ENCODE results near the gene MAP3K21. TPM values are rescaled to one million over a fixed set of nuclear protein-coding genes. Genes with fewer than 3 reads are reported as not detected.

The MAP3K21 gene
- polyA plus RNA-seq, 1 donor from 2014 or later: 3.7 TPM

GRCh38 chr1:233282582-233282886 lies 45.0 kb upstream of the MAP3K21 start:
- no peak overlapping the region for H3K9ac ChIP-seq (ENCODE audit: low read length)
- H3K36me3 ChIP-seq (ENCODE audit: insufficient read depth, low read length): no peaks in the 10 kb centered on the region
- H2AFZ ChIP-seq (ENCODE audit: low read depth, low read length): no peak overlapping the region
- TF ChIP-seq TAF1 (IDR thresholded peaks at IDR 0.05; ENCODE audit: low read depth): no peak
- TF ChIP-seq MXI1 (conservative IDR thresholded peaks at IDR 0.05; ENCODE audit: poor library complexity, severe bottlenecking): no peak
- no peak for TF ChIP-seq EP300 (conservative IDR thresholded peaks at IDR 0.05; ENCODE audit: poor library complexity, severe bottlenecking)
- TF ChIP-seq, protein P1, sequence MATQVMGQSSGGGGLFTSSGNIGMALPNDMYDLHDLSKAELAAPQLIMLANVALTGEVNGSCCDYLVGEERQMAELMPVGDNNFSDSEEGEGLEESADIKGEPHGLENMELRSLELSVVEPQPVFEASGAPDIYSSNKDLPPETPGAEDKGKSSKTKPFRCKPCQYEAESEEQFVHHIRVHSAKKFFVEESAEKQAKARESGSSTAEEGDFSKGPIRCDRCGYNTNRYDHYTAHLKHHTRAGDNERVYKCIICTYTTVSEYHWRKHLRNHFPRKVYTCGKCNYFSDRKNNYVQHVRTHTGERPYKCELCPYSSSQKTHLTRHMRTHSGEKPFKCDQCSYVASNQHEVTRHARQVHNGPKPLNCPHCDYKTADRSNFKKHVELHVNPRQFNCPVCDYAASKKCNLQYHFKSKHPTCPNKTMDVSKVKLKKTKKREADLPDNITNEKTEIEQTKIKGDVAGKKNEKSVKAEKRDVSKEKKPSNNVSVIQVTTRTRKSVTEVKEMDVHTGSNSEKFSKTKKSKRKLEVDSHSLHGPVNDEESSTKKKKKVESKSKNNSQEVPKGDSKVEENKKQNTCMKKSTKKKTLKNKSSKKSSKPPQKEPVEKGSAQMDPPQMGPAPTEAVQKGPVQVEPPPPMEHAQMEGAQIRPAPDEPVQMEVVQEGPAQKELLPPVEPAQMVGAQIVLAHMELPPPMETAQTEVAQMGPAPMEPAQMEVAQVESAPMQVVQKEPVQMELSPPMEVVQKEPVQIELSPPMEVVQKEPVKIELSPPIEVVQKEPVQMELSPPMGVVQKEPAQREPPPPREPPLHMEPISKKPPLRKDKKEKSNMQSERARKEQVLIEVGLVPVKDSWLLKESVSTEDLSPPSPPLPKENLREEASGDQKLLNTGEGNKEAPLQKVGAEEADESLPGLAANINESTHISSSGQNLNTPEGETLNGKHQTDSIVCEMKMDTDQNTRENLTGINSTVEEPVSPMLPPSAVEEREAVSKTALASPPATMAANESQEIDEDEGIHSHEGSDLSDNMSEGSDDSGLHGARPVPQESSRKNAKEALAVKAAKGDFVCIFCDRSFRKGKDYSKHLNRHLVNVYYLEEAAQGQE (IDR thresholded peaks at IDR 0.05; ENCODE audit: borderline replicate concordance): no peak
- TF ChIP-seq SMC3 (conservative IDR thresholded peaks at IDR 0.05; ENCODE audit: poor library complexity): no peak
- no peak for TF ChIP-seq RAD21 (conservative IDR thresholded peaks at IDR 0.05)
- no peak for TF ChIP-seq EZH2 (IDR thresholded peaks at IDR 0.05; ENCODE audit: borderline replicate concordance, insufficient read depth, low read length, poor library complexity, severe bottlenecking)
- no peak for TF ChIP-seq POLR2AphosphoS5 (IDR thresholded peaks at IDR 0.05)
- TF ChIP-seq CTCF (IDR thresholded peaks at IDR 0.05; ENCODE audit: poor library complexity, severe bottlenecking): no peak
- H3F3A ChIP-seq (ENCODE audit: insufficient read depth, low read length, poor library complexity, severe bottlenecking): no peaks in the 10 kb centered on the region
- H3K27ac ChIP-seq (ENCODE audit: low read length): no peak overlapping the region
- H3K4me2 ChIP-seq (ENCODE audit: low read length): no peak overlapping the region
- no peaks in the 10 kb centered on the region for H4K20me1 ChIP-seq (ENCODE audit: insufficient read depth)
- no peak overlapping the region for H3K4me3 ChIP-seq (ENCODE audit: low read length)
- H3K27me3 ChIP-seq (ENCODE audit: insufficient read depth, low read depth, low read length): no peaks in the 10 kb centered on the region
- no peaks in the 10 kb centered on the region for H3K9me3 ChIP-seq (ENCODE audit: low read length)
- no peaks in the 10 kb centered on the region for H3K79me2 ChIP-seq (replicated peaks; ENCODE audit: insufficient read depth, low read length)
- no peaks in the 10 kb centered on the region for H3K9me2 ChIP-seq (ENCODE audit: insufficient read depth, low read length)

DNA sequence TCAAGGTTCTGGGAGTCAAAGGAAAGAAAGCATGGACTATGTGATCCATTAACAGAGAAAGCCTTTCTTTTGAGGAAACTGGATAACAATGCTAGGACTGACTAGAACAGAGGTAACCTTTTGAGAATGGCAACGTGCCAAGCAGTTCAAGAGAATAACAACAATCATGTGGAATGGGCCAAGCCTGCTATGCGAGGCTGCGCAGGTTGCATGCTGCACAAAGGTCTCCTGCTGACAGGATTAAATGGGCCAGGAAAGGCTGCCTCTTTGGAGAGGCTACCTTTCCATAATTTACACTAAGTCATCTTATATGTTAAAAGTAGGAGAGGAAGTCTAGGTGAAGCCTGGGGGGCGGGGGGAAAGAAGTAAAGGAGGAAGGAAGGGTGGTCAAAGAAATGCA lies 37.8 kb upstream of the MAP3K21 start:
- Histone ChIP-seq H3K9me2 (ENCODE audit: insufficient read depth, low read length) (no peaks in the 10 kb centered on the region), H3K27me3 (ENCODE audit: insufficient read depth, low read depth, low read length) (no peaks in the 10 kb centered on the region), H3K4me3 (ENCODE audit: low read length) (no peak overlapping the region), H3K36me3 (ENCODE audit: insufficient read depth, low read length) (peaks cover 5% of the 10 kb centered on the region), H3K4me2 (ENCODE audit: low read length) (no peak overlapping the region), H3K27ac (ENCODE audit: low read length) (no peak overlapping the region), H2AFZ (ENCODE audit: low read depth, low read length) (no peak overlapping the region), H3F3A (ENCODE audit: insufficient read depth, low read length, poor library complexity, severe bottlenecking) (no peaks in the 10 kb centered on the region), H3K9me3 (ENCODE audit: low read length) (no peaks in the 10 kb centered on the region), H4K20me1 (ENCODE audit: insufficient read depth) (no peaks in the 10 kb centered on the region), H3K79me2 (replicated peaks; ENCODE audit: insufficient read depth, low read length) (peaks cover 7% of the 10 kb centered on the region), H3K9ac (ENCODE audit: low read length) (no peak overlapping the region)
- no peak for TF ChIP-seq MXI1 (conservative IDR thresholded peaks at IDR 0.05; ENCODE audit: poor library complexity, severe bottlenecking)
- TF ChIP-seq EP300 (conservative IDR thresholded peaks at IDR 0.05; ENCODE audit: poor library complexity, severe bottlenecking): no peak
- no peak for TF ChIP-seq TAF1 (IDR thresholded peaks at IDR 0.05; ENCODE audit: low read depth)
- TF ChIP-seq, protein P1 (IDR thresholded peaks at IDR 0.05; ENCODE audit: borderline replicate concordance): no peak
- TF ChIP-seq CTCF (IDR thresholded peaks at IDR 0.05; ENCODE audit: poor library complexity, severe bottlenecking): no peak

All from neural cell (in vitro differentiated cells).